ENCODE results near the gene SSR1. TPM values are rescaled to one million over a fixed set of nuclear protein-coding genes. Genes with fewer than 3 reads are reported as not detected.
"Not testable (repeated sequence)": the region's sequence is repeated elsewhere in the genome, so short reads cannot be mapped to it uniquely, and the experiment has no call there.

Gene SSR1
- total RNA-seq, 1 experiment from 2014 or later: 102 TPM

DNA sequence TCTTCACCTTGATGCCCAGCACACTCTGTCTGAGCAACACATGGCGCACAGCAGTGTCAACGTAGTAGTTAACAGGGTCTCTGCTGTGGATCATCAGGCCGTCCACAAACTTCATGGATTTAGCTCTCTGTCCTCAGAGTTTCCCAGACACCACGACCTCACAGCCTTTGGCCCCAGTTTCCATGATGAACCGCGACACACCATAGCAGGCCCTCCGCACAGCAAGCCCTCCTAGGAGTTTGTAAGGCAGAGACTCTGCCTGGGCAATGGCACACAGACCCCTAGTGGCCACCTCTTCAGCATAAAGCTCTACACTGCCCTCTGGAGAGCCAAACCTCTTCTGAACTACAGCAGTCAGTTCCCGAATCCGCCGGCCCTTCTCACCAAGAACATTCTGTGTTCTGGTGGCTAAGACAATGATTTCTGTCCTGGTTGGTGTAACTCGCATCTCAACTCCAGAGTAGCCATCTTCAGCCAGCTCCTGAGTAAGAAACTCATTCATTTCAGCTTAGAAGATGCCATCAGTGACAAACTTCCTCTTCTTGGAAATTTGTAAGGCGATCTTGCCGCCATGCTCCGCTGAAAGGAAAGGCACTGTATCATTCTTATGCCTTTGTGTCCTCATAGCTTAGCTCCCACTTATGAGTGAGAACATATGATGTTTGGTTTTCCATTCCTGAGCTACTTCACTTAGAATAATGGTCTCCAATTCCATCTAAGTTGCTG, 26.2 kb upstream of the SSR1 start:
- not testable (repeated sequence) for H3K4me1 ChIP-seq (ENCODE audit: insufficient read depth, low read length); H3K27me3 Mint-ChIP-seq (ENCODE audit: low read depth); H3K27ac ChIP-seq (ENCODE audit: insufficient read length, low read depth, low read length); H3K79me2 ChIP-seq (ENCODE audit: insufficient read depth, low read length); H3K27ac Mint-ChIP-seq; H3K23me2 ChIP-seq (ENCODE audit: insufficient read length, low read depth, low read length, poor library complexity, severe bottlenecking); H4K91ac ChIP-seq (ENCODE audit: insufficient read length, low read depth, low read length); H2AFZ ChIP-seq (ENCODE audit: low read length); H2AK5ac ChIP-seq (ENCODE audit: insufficient read length, low read length); H3K9ac ChIP-seq (ENCODE audit: extremely low read depth, insufficient read length, low read length); H4K20me1 ChIP-seq (ENCODE audit: control insufficient read depth, insufficient read depth, insufficient read length); H3K4ac ChIP-seq (ENCODE audit: low read depth, low read length); H3K4me1 Mint-ChIP-seq; H2BK15ac ChIP-seq (ENCODE audit: low read depth, low read length); H4K8ac ChIP-seq (replicated peaks; ENCODE audit: insufficient read length, low read depth, low read length); H3K14ac ChIP-seq (ENCODE audit: insufficient read depth, low read length); H3K4me2 ChIP-seq (ENCODE audit: insufficient read depth, insufficient read length, low read length); H3K27me3 ChIP-seq (ENCODE audit: insufficient read depth, low read length); H2BK120ac ChIP-seq (ENCODE audit: low read depth, low read length, poor library complexity, severe bottlenecking); H3T11ph ChIP-seq (ENCODE audit: low read length); H2BK12ac ChIP-seq (ENCODE audit: insufficient read length, low read depth, low read length); H3K36me3 Mint-ChIP-seq (ENCODE audit: insufficient read depth in 1 of 3, low read depth in 3 of 3); H3K9me3 ChIP-seq (ENCODE audit: control insufficient read depth, low read depth, low read length); H3K4me3 Mint-ChIP-seq; H3K56ac ChIP-seq (ENCODE audit: insufficient read length, low read depth, low read length); H3K9me3 Mint-ChIP-seq; H4K5ac ChIP-seq (ENCODE audit: insufficient read length, low read depth, low read length); H3K79me1 ChIP-seq (ENCODE audit: insufficient read depth, low read depth, low read length, poor library complexity, severe bottlenecking); H2BK5ac ChIP-seq (ENCODE audit: insufficient read length, low read length); H3K23ac ChIP-seq (ENCODE audit: insufficient read length, low read depth, low read length); H2BK20ac ChIP-seq (ENCODE audit: low read depth, low read length, poor library complexity, severe bottlenecking)
- H3K18ac ChIP-seq (ENCODE audit: insufficient read length, low read depth, low read length): peak overlapping the region; percentile 71
- peak; percentile 90 for DNase-seq
- no CpG with 5 or more reads among the region's 14 CpGs for WGBS (ENCODE audit: extremely low coverage, insufficient read length, low lambda C conversion rate)
- TF ChIP-seq, protein P1, sequence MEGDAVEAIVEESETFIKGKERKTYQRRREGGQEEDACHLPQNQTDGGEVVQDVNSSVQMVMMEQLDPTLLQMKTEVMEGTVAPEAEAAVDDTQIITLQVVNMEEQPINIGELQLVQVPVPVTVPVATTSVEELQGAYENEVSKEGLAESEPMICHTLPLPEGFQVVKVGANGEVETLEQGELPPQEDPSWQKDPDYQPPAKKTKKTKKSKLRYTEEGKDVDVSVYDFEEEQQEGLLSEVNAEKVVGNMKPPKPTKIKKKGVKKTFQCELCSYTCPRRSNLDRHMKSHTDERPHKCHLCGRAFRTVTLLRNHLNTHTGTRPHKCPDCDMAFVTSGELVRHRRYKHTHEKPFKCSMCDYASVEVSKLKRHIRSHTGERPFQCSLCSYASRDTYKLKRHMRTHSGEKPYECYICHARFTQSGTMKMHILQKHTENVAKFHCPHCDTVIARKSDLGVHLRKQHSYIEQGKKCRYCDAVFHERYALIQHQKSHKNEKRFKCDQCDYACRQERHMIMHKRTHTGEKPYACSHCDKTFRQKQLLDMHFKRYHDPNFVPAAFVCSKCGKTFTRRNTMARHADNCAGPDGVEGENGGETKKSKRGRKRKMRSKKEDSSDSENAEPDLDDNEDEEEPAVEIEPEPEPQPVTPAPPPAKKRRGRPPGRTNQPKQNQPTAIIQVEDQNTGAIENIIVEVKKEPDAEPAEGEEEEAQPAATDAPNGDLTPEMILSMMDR (conservative IDR thresholded peaks at IDR 0.05): peak; percentile 90

Measured in H9 (cell line).